CD4-positive, alpha-beta T cell treated with Interleukin-6 for 4 hours (primary cell): Measurements from ENCODE around the gene SYVN1.
A peak's percentile ranks its signal among the peaks of the same experiment; 100 is the strongest.
"Not testable (repeated sequence)": the region's sequence is repeated elsewhere in the genome, so short reads cannot be mapped to it uniquely, and the experiment has no call there.

Experiments
- DNase-seq: peaks from one replicate; pipeline ENCODE4 v3.0.0-alpha.2; 2020; ENCODE audit warnings: mixed read lengths

The SYVN1 gene

GRCh38 chr11:65150509-65151299 is 16.4 kb upstream of the SYVN1 start:
- no peak for DNase-seq

- not testable (repeated sequence) for DNase-seq
These were observed 15.8 kb upstream of the SYVN1 start for GRCh38 chr11:65150131-65150508.

DNA sequence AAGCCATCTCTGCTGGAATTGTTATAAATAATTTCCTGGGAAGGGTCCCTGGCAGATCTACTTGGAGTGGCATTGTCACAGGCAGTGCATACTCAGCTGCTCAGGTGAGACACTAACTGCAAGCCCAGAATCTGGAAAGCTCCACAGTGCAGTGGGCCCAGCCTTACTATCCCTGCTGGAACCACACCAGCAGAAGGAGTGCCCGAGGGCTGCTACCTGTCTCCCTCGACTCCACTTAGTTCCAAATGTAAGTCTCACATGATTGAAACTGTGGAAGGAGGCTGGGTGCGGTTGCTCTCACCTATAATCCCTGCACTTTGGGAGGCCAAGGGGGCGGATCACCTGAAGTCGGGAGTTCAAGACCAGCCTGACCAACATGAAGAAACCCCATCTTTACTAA is 14.3 kb upstream of the SYVN1 start:
- DNase-seq: no peak

- no peak for DNase-seq
These were observed 13.2 kb upstream of the SYVN1 start for GRCh38 chr11:65147352-65148075.

GRCh38 chr11:65141896-65142494 is 7.7 kb upstream of the SYVN1 start:
- DNase-seq: no peak

DNA sequence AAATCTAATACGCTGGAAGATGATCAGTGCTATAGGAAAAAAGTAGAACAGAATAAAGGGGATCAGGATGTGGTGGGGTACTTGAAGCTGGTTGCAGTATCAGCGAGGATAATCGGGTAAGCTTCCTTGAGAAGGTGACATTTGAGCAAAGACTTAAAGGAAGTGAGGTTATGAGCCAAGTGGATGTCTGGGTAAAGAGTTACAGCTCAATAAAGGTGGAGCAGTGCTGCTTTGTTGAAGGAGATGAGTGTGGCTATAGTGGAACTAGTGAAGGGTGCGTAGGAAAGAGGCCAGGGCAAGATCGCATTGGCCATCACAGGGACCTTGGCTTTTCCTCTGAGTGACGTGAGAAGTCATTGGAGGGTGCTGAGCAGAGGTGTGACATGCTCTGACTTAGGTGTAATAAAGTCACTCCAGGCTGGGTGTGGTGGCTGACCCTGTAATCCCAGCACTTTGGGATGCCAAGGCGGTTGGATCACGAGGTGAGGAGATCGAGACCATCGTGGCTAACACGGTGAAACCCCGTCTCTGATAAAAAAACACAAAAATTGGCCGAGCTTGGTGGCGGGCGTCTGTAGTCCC is 2.3 kb upstream of the SYVN1 start:
- DNase-seq: no peak

DNA sequence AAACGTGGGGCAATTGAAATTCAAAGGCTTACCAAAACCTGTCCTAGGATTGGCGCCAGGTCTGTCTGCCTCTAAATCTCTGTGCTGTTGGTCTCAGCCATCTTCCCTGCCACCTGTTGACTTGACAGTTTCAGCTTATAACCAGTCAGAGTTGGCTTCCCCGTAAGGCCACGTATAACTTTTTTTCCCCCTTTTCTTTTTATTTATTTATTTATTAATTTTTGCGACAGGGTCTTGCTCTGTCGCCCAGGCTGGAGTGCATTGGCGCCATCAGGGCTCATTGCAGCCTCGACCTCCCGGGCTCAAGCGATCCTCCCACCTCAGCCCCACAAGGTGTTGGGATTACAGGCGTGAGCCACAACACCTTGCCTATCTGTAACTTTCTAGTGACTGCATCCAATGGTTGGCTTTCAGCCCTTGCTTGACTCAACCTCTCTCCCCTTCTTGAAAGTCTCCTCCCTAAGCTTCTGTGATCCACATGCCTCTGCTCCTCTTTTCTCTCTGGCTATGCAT is 1.4 kb upstream of the SYVN1 start:
- peak; percentile 19 for DNase-seq

DNA sequence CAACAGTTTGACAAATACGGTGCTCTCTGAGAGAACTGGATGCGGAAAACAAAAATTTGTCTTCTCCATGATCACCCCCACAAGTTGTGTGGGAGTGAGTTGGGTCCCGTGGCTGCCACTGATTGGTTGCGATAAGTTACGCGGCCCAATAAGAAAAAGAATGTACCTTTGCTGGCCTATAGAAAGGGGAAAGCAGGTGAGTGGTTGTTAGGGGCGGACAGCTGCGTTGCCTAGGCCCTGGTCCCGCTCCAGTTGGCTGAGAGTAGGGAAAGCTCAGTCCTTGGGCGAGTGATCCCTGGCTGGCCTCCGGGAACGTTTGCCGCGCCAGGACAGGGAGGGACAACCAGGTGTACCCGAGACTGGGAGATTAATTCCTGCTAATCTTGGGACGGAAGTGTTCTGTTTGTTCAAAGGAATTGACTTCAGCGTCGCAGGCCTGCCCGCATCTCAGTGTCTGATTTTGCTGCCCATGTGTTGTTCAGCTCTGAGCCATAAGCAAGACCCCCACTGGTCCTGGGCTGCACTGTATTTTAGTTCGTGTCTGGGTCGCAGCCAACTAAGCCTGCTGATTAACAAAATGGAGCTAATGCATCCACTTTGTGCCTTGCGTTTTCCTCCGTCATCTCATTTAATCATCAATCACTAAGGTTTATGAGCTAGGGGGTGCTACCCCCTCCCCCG is 773 bp upstream of the SYVN1 start:
- peak; percentile 84 for DNase-seq

GRCh38 chr11:65133724-65134123 is 595 bp downstream of the SYVN1 start:
- no peak for DNase-seq

DNA sequence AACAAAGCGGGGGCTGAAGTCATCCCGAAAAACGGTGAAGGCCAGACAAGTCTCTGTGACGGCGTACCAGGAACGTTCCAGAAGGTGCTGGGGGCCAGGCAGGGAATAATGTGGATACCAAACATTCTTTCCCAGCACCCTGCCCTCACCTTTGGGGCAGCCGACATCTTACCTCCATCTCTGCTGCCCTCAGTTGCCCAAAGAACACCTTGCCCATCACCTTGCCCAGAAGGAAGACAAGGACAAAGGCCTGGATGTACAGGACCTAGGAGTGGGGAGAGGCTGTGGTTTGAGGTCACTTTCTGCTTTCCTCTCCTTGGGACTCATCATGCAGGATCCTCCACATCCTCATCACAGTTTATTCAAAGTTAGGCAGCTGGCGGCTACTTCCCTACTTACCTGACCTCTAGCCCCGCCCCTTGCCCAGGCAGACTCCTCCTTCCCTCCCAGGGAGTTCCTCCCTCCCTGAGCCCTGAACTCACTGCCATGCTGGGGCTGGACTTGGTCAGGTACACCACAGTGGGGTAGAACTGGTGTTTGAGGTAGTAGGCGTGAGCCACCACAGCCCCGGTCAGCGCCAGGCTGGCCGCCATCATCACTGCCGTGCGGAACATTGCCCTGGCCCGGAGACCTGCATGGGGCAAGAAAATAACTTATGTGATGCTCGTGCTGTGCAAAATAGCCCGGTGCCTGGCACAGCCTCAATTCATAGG is 1.2 kb downstream of the SYVN1 start:
- DNase-seq: peak; percentile 67

GRCh38 chr11:65132238-65132987 is 1.9 kb downstream of the SYVN1 start:
- DNase-seq: no peak

DNA sequence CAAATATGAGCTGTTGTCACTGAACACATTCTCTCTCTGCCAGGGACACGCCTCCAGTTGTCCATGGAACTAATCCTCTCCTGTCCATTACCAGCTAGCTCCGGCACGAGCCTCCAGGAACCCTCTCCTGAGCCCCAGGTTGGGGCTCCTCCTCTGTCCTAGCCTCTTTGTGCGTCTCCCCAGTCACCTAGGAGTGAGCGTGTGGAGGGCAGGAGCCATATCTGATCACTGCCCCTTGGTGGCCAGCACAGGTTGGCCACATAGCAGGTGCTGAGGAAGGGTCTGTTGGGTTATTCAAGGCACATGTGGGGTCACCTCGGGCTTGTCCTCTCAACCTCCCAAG is 2.5 kb downstream of the SYVN1 start:
- DNase-seq: no peak

- DNase-seq: no peak
These were observed 2.9 kb downstream of the SYVN1 start for GRCh38 chr11:65131417-65131776.

- no peak for DNase-seq
These were observed 3.5 kb downstream of the SYVN1 start for GRCh38 chr11:65130631-65131416.

DNA sequence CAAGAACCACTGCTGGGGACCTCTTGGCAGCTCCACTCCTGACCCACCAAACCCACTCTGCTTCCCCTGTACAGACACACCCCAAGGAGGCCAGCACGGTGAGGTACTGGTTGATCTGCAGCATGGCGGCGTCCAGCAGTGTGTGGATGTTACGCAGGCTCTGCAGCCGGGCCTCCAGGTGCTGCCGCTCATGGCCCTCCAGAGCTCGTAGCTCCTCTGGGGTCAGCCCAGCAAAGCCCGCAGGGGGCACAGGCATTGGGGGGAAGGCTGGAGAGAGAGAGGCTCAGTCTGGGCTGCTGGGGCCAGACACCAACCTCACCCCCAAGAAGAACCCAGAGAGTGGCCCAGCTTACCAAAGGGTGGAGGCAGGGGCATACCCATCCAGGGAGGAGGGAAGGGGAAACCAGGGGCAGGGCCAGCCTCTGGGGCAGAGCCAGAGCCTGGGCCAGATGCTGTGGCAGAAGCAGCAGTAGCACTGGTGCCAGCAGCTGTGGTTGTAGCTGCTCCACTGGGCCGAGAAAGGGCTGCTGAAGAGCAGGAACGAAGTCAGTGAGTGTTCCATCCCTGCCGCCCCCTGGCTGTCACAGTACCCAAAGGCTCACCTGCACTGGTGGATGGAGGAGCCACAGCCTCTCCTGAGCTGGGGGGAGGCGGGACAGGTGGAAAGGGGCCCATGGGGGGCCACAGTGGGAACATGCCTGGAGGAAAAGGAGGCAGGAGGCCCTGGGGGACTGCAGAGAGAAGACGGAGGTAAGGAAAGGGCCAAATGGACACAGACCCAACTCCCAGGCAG is 4.5 kb downstream of the SYVN1 start:
- DNase-seq: no peak

DNA sequence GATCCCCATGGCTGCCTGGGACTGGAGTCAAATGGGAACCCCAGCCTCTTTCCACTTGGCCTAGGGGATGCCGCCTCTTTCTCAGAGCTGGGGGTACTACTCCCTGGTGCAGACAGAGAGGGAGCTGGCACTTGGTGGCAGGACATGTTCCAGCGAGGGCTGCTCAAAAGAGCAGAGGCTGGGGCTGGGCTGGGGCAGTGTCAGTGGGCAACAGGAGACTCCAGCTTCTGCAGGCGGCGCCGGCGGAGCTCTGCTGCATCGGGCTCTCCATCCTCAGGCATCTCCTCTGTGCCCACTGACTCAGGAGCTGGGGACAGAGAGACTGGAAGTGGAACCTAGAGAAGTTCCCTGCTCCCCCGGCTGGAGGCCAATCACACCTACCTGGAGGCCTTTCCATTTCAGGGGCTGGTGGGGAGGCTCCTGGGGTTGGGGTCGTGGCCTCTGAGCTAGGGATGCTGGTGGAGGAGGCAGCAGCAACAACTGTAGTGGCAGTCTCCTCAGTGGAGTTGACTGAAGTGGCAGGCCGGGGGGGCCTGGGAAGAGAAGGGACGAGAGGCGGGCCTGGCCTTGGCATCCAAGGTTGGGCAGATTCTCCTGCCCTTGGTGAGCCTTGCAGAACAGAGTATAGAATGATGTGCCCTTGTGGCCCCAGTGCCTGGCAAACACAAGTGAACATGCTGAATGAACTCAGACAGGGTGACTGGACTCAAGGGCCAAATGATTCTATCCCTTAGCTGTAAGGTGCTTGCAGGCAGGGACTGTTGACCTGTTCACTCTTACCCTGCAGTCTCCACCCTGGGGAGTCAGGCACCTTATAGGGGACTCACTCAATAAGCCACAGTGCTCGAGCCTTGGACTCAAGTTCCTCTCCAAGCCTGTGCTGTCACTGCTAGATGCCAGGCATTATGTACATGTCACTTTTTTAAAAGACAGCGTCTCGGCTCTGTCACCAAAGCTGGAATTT is 5.9 kb downstream of the SYVN1 start:
- no peak for DNase-seq

GRCh38 chr11:65127473-65128181 is 6.7 kb downstream of the SYVN1 start:
- DNase-seq: no peak
